H1 (cell line): Measurements from ENCODE around the gene EPHA6. TPM values are rescaled to one million over a fixed set of nuclear protein-coding genes. Genes with fewer than 3 reads are reported as not detected.

ENCODE experiments used
- ASH2L ChIP-seq: fragments of 200-600, 300-600 bp; sonication (generic); IDR thresholded peaks from one replicate; pipeline ENCODE4 v1.7.1; 2017; ENCODE audit warnings: low read length
- ATF2 ChIP-seq: IDR thresholded peaks from 2 replicates; pipeline ENCODE4 v1.6.1; 2012; ENCODE audit warnings: low read length, inconsistent platforms
- CHD7 ChIP-seq: fragments of 300-600 bp; sonication (generic); IDR thresholded peaks from 2 replicates; pipeline ENCODE4 v1.7.1; 2012; ENCODE audit warnings: low read length, moderate library complexity, mild to moderate bottlenecking, inconsistent platforms; ENCODE audit not compliant: insufficient replicate concordance
- EGR1 ChIP-seq: IDR thresholded peaks from 2 replicates; pipeline ENCODE4 v1.6.1; 2011; ENCODE audit warnings: low read depth, low read length, borderline replicate concordance
- EZH2 ChIP-seq: fragments of 200-600 bp; sonication (generic); IDR thresholded peaks from 2 replicates; pipeline ENCODE4 v1.7.1; 2012; ENCODE audit warnings: low read depth, mild to moderate bottlenecking, moderate library complexity, low read length, inconsistent platforms; ENCODE audit not compliant: severe bottlenecking
- FOSL1 ChIP-seq: IDR thresholded peaks from 2 replicates; pipeline ENCODE4 v1.6.1; 2011; ENCODE audit warnings: mild to moderate bottlenecking, low read depth, low read length, moderate library complexity; ENCODE audit not compliant: insufficient read depth
- HDAC6 ChIP-seq: IDR thresholded peaks from one replicate; pipeline ENCODE4 v1.7.1; 2012; ENCODE audit warnings: low read depth, mild to moderate bottlenecking, inconsistent platforms, low read length, moderate library complexity
- JUN ChIP-seq: IDR thresholded peaks from 2 replicates; pipeline ENCODE4 v1.6.1; 2011; ENCODE audit warnings: low read depth, mild to moderate bottlenecking, improper control_type of control experiment, low read length
- JUND ChIP-seq: IDR thresholded peaks from 2 replicates; pipeline ENCODE4 v1.6.1; 2011; ENCODE audit warnings: mild to moderate bottlenecking, improper control_type of control experiment, low read length
- RXRA ChIP-seq: IDR thresholded peaks from 2 replicates; pipeline ENCODE4 v1.6.1; 2011; ENCODE audit warnings: low read depth, mild to moderate bottlenecking, low read length, moderate library complexity; ENCODE audit not compliant: insufficient read depth
- SRF ChIP-seq: IDR thresholded peaks from 2 replicates; pipeline ENCODE4 v1.6.1; 2011; ENCODE audit warnings: mild to moderate bottlenecking, low read depth, low read length, moderate library complexity
- polyA plus RNA-seq, 7 experiments: library from polyadenylated mRNA; depleted of rRNA in 3 of 7; stranded (reverse) in 5 of 7; unstranded in 2 of 7; fragments of >200 nt in 5 of 7; fragments of 200-250 nt in 2 of 7; gene quantifications; 1 replicate in 5 of 7; 2 replicates in 1 of 7; 4 replicates in 1 of 7; pipeline versions ENCODE4 v1.2.1 to v1.2.3, GENCODE V29; 2011 to 2013; ENCODE audit warnings: missing spikeins in 2 of 7, mixed read lengths in 2 of 7
- total RNA-seq: library from RNA; stranded (reverse); fragmentation: NEBNext Ultra II Directional; extraction: Animal tissue kit (Norgen Biotek cat#: 25700); gene quantifications from 2 replicates; pipeline ENCODE4 v1.2.1, GENCODE V29; 2021

EPHA6 gene
- total and polyA plus RNA-seq, 2 of the 8 experiments (the other 6 are each of a cell fraction or from before 2014, with no cell fraction given), result 0.83 to 3.2 TPM

GRCh38 chr3:96958856-96959255 lies 144.5 kb downstream of the EPHA6 start (continued):
- TF ChIP-seq CHD7 (no peak), ATF2 (no peak), RXRA (no peak), HDAC6 (no peak), JUND (no peak), JUN (no peak), EZH2 (no peak), SRF (no peak), ASH2L (no peak), EGR1 (no peak), FOSL1 (no peak)
